IMR-90 (cell line): ENCODE results near the gene CABP2. TPM values are rescaled to one million over a fixed set of nuclear protein-coding genes. Genes with fewer than 3 reads are reported as not detected.

Source experiments
- ATAC-seq: fragments of 200-7000 bp; cut with Tn5 transposase; 2 replicates; pipeline ENCODE4 v1.9.1; 2020; ENCODE audit warnings: low read depth, mild to moderate bottlenecking, moderate library complexity
- BruUV-seq: library from RNA; stranded (reverse); fragments of 400-500 nt; replicated peaks from 2 replicates; lab custom pipeline; 2021; lab: Mats Ljungman, UMichigan
- CTCF ChIA-PET: fragments of 300-600 bp; formaldehyde crosslinking; extraction: SDS; loops from one replicate; lab custom pipeline; 2021; ENCODE audit warnings: antibody characterized with exemption; lab: Yijun Ruan, JAX
- POLR2A ChIA-PET: fragments of 300-600 bp; sonication (Branson Sonifier 250); formaldehyde crosslinking; loops from one replicate; lab custom pipeline; 2022; ENCODE audit warnings: antibody characterized with exemption; ENCODE audit not compliant: unreplicated experiment; lab: Charles Lee
- DNase-seq: peaks from one replicate; pipeline ENCODE4 v3.0.0; 2013
- H2AFZ ChIP-seq: replicated peaks from 2 replicates; pipeline ENCODE3; 2013; ENCODE audit warnings: low read length, mild to moderate bottlenecking; ENCODE audit not compliant: poor library complexity
- H2AK5ac ChIP-seq: 2 replicates; pipeline ENCODE4 v1.6.1; 2013; ENCODE audit warnings: low read depth, low read length, inconsistent platforms
- H2AK9ac ChIP-seq: replicated peaks from 2 replicates; pipeline ENCODE3; 2013; ENCODE audit warnings: mild to moderate bottlenecking, low read depth, low read length, moderate library complexity; ENCODE audit not compliant: poor library complexity
- H2BK120ac ChIP-seq: 2 replicates; pipeline ENCODE4 v1.6.1; 2013; ENCODE audit warnings: low read depth, low read length, inconsistent platforms
- H2BK15ac ChIP-seq: 3 replicates; pipeline ENCODE4 v1.6.1; 2013; ENCODE audit warnings: low read depth, low read length, inconsistent platforms
- H2BK20ac ChIP-seq: 2 replicates; pipeline ENCODE4 v1.6.1; 2013; ENCODE audit warnings: low read depth, mild to moderate bottlenecking, inconsistent platforms, low read length, moderate library complexity
- H2BK5ac ChIP-seq: 2 replicates; pipeline ENCODE4 v1.6.1; 2013; ENCODE audit warnings: mild to moderate bottlenecking, low read depth, low read length, inconsistent platforms; ENCODE audit not compliant: poor library complexity, severe bottlenecking
- H3K14ac ChIP-seq: replicated peaks from 2 replicates; pipeline ENCODE4 v1.6.1; 2013; ENCODE audit warnings: low read depth, low read length, inconsistent platforms
- H3K18ac ChIP-seq: 2 replicates; pipeline ENCODE4 v1.6.1; 2013; ENCODE audit warnings: low read depth, low read length, control low read depth
- H3K23ac ChIP-seq: 2 replicates; pipeline ENCODE4 v1.6.1; 2013; ENCODE audit warnings: low read depth, low read length, inconsistent platforms
- H3K27ac ChIP-seq: 2 replicates; pipeline ENCODE4 v1.5.1; 2013; ENCODE audit warnings: mild to moderate bottlenecking, control low read depth, low read length; ENCODE audit not compliant: insufficient read depth
- H3K27me3 ChIP-seq: 2 replicates; pipeline ENCODE4 v1.6.1; 2013; ENCODE audit warnings: low read length; ENCODE audit not compliant: control insufficient read depth, insufficient read depth
- H3K36me3 ChIP-seq: 2 replicates; pipeline ENCODE4 v1.6.1; 2013; ENCODE audit warnings: low read length, mixed read lengths; ENCODE audit not compliant: control insufficient read depth, insufficient read depth
- H3K4ac ChIP-seq: 2 replicates; pipeline ENCODE4 v1.6.1; 2013; ENCODE audit warnings: low read depth, low read length, inconsistent platforms
- H3K4me1 ChIP-seq: 2 replicates; pipeline ENCODE4 v1.6.1; 2013; ENCODE audit warnings: low read length, mixed read lengths; ENCODE audit not compliant: control insufficient read depth, insufficient read depth
- H3K4me2 ChIP-seq: 2 replicates; pipeline ENCODE4 v1.6.1; 2013; ENCODE audit warnings: low read depth, mild to moderate bottlenecking, control low read depth, low read length, moderate library complexity
- H3K4me3 ChIP-seq: 2 replicates; pipeline ENCODE4 v1.5.1; 2013; ENCODE audit warnings: low read depth, mild to moderate bottlenecking, control low read depth, low read length, moderate library complexity; ENCODE audit not compliant: insufficient read depth
- H3K56ac ChIP-seq: 2 replicates; pipeline ENCODE4 v1.6.1; 2013; ENCODE audit warnings: low read length, inconsistent platforms; ENCODE audit not compliant: insufficient read depth; ENCODE audit errors: extremely low read depth
- H3K79me1 ChIP-seq, 2 experiments: 2 replicates each; pipeline ENCODE4 v1.6.1; 2013; ENCODE audit warnings: low read length in 2 of 2, inconsistent platforms in 1 of 2, low read depth in 1 of 2
- H3K9ac ChIP-seq: 2 replicates; pipeline ENCODE4 v1.6.1; 2013; ENCODE audit warnings: low read depth, low read length, control low read depth
- H3K9me1 ChIP-seq: 2 replicates; pipeline ENCODE4 v1.6.1; 2013; ENCODE audit warnings: low read length, inconsistent platforms; ENCODE audit not compliant: insufficient read depth
- H3K9me3 ChIP-seq: 2 replicates; pipeline ENCODE4 v1.6.1; 2013; ENCODE audit warnings: low read length; ENCODE audit not compliant: control insufficient read depth, insufficient read depth
- H4K20me1 ChIP-seq: 2 replicates; pipeline ENCODE4 v1.6.1; 2013; ENCODE audit warnings: low read length, inconsistent platforms; ENCODE audit not compliant: insufficient read depth
- H4K5ac ChIP-seq: 2 replicates; pipeline ENCODE4 v1.6.1; 2013; ENCODE audit warnings: mild to moderate bottlenecking, low read depth, low read length, control low read depth
- H4K8ac ChIP-seq, 2 experiments: 2 replicates each; pipeline ENCODE4 v1.6.1; 2013; ENCODE audit warnings: low read depth in 2 of 2, low read length in 2 of 2, control low read depth in 1 of 2, inconsistent platforms in 1 of 2
- H4K91ac ChIP-seq: 2 replicates; pipeline ENCODE4 v1.6.1; 2013; ENCODE audit warnings: low read depth, low read length, inconsistent platforms; ENCODE audit not compliant: insufficient read depth
- BHLHE40 ChIP-seq: fragments of 150-350 bp; IDR thresholded peaks from 2 replicates; pipeline ENCODE4 v1.6.1; 2016; ENCODE audit warnings: mild to moderate bottlenecking, low read depth, low read length
- CHD1 ChIP-seq: IDR thresholded peaks from 2 replicates; pipeline ENCODE4 v1.6.1; 2012; ENCODE audit warnings: low read depth, low read length, improper control_type of control experiment
- FOS ChIP-seq: fragments of 150-350 bp; IDR thresholded peaks from 2 replicates; pipeline ENCODE4 v1.6.1; 2016; ENCODE audit warnings: low read depth, low read length
- MXI1 ChIP-seq: IDR thresholded peaks from 2 replicates; pipeline ENCODE4 v1.6.1; 2012; ENCODE audit warnings: low read depth, mild to moderate bottlenecking, low read length, moderate library complexity, borderline replicate concordance
- NFE2L2 ChIP-seq: fragments of 150-350 bp; IDR thresholded peaks from 2 replicates; pipeline ENCODE4 v1.6.1; 2016; ENCODE audit warnings: low read depth, mild to moderate bottlenecking, low read length
- POLR2A ChIP-seq: IDR thresholded peaks from 2 replicates; pipeline ENCODE4 v1.6.1; 2012; ENCODE audit warnings: mild to moderate bottlenecking, low read depth, low read length
- RAD21 ChIP-seq: IDR thresholded peaks from 2 replicates; pipeline ENCODE4 v1.6.1; 2012; ENCODE audit warnings: low read length, improper control_type of control experiment
- RCOR1 ChIP-seq: IDR thresholded peaks from 2 replicates; pipeline ENCODE4 v1.6.1; 2012; ENCODE audit warnings: mild to moderate bottlenecking, low read length, improper control_type of control experiment; ENCODE audit not compliant: insufficient replicate concordance
- WGBS, 2 experiments: methylation state at CpG; one replicate each; pipeline versions ENCODE4 v1.1.5 to v1.1.7; 2013; ENCODE audit warnings: missing lambda C conversion rate in 2 of 2; ENCODE audit not compliant: insufficient read length in 1 of 2; ENCODE audit errors: extremely low coverage in 2 of 2; 5-methylcytosine and 5-hydroxymethylcytosine counted together
- dilution Hi-C: fragments of 300-500 bp; cut with HindIII; formaldehyde crosslinking; loops from one replicate; pipeline ENCODE4 v1.14.3; 2018; ENCODE audit warnings: low sequenced_read_pairs; ENCODE audit not compliant: unreplicated experiment
- in situ Hi-C: fragments of 300-500 bp; cut with MboI; formaldehyde crosslinking; loops from 3 replicates; pipeline ENCODE4 v1.14.3; 2019; ENCODE audit warnings: low sequenced_read_pairs, inconsistent platforms, mixed read lengths
- intact Hi-C: fragments of 100-400 bp; cut with micrococcal nuclease; formaldehyde crosslinking; loops from 2 replicates; pipeline ENCODE4 v1.10.0; 2022
- polyA plus RNA-seq, 3 experiments: library from polyadenylated mRNA; depleted of rRNA; stranded (reverse); fragments of >200 nt; gene quantifications; 2 replicates each; pipeline ENCODE4 v1.2.3, GENCODE V29; 2012; ENCODE audit warnings: low replicate concordance in 1 of 3
- total RNA-seq: library from RNA; depleted of rRNA; stranded (reverse); fragments of >200 nt; gene quantifications from 2 replicates; pipeline ENCODE4 v1.2.3, GENCODE V29; 2012
- TF ChIP-seq, protein P1 (sequence below): fragments of 150-350 bp; IDR thresholded peaks from 2 replicates; pipeline ENCODE4 v1.6.1; 2016; ENCODE audit warnings: low read depth, mild to moderate bottlenecking, low read length, moderate library complexity, borderline replicate concordance
- TF ChIP-seq, protein P2 (sequence below): conservative IDR thresholded peaks from 2 replicates; pipeline ENCODE4 v1.5.1; 2012; ENCODE audit warnings: mild to moderate bottlenecking, low read depth, low read length, improper control_type of control experiment
- TF ChIP-seq, protein P3 (sequence below): fragments of 150-350 bp; IDR thresholded peaks from 2 replicates; pipeline ENCODE4 v1.6.1; 2017; ENCODE audit warnings: mild to moderate bottlenecking, antibody characterized with exemption, low read length, low read depth

The CABP2 gene
- total and polyA plus RNA-seq, 2 of the 4 experiments (the other 2 are of a cell fraction): not detected

DNA sequence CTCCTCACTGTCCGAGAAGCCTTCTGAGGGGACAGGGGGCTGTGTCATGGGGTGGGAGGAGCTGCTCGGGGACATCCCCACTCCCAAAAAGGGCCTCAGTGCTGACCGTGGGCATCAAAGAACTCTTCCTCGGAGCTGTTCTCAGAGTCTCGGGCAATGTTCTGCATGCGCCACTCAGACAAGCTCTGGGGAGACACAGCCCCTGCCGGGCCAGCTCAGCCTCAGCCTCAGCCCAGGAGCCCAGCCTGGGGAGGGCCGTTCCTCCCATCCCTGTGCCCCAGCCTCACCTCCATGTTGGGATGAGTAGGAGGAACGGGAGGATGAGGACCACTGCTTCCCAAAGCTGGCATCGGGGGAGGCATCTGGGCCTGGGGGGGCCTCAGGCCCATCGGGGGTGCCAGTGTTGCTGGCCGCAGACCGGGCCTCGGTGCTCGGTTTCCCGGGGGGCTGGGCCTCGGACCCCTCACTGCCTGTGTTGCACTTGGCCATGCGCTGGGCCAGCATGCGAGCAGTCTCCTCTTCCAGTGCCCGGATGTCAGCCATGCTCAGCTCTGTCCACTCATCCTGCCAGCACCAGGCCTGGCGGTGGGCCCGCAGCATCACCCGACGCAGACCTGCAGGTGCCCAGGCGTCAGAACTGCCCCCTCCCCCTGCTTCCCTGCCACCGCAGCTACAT is 23.3 kb downstream of the CABP2 start:
- no peak overlapping the region for H3K4me2 ChIP-seq
- H3K9ac ChIP-seq: no peak overlapping the region
- no peak overlapping the region for H2AK9ac ChIP-seq
- peaks cover 3% of the 10 kb centered on the region; the same call in 1 of the 2 replicates for H3K4me1 ChIP-seq
- H3K56ac ChIP-seq: no peak overlapping the region
- no peak overlapping the region for H3K4me3 ChIP-seq
- ChIA-PET POLR2A (no interaction called here), CTCF (no interaction called here)
- H3K27me3 ChIP-seq: no peaks in the 10 kb centered on the region
- no peak overlapping the region for H3K14ac ChIP-seq
- no peaks in the 10 kb centered on the region for H4K20me1 ChIP-seq
- H3K36me3 ChIP-seq: peaks cover 26% of the 10 kb centered on the region
- H4K8ac ChIP-seq: no peak overlapping the region
- in situ Hi-C loops: no loop called here
- no peak overlapping the region for H3K27ac ChIP-seq
- H3K4ac ChIP-seq: no peak overlapping the region
- no peak overlapping the region for H2BK5ac ChIP-seq
- H3K18ac ChIP-seq: no peak overlapping the region
- H2AFZ ChIP-seq: no peak overlapping the region
- no peak overlapping the region for H2BK15ac ChIP-seq
- H3K79me1 ChIP-seq: peaks cover 4 to 27% of the 10 kb centered on the region in 2 experiments; a peak in 3 of 4 replicates
- BruUV-seq: no TSS peak
- no peak overlapping the region for H4K91ac ChIP-seq
- no peak overlapping the region for H4K5ac ChIP-seq
- WGBS, 2 experiments: 97% methylated on average over 8 of the region's 26 CpGs; no CpG with 5 or more reads in 1 of the 2 experiments
- no peak for DNase-seq
- no peaks in the 10 kb centered on the region for H3K9me3 ChIP-seq
- TF ChIP-seq BHLHE40: no peak
- TF ChIP-seq RAD21: no peak
- no peak for TF ChIP-seq FOS
- TF ChIP-seq RCOR1: no peak
- TF ChIP-seq, protein P1, sequence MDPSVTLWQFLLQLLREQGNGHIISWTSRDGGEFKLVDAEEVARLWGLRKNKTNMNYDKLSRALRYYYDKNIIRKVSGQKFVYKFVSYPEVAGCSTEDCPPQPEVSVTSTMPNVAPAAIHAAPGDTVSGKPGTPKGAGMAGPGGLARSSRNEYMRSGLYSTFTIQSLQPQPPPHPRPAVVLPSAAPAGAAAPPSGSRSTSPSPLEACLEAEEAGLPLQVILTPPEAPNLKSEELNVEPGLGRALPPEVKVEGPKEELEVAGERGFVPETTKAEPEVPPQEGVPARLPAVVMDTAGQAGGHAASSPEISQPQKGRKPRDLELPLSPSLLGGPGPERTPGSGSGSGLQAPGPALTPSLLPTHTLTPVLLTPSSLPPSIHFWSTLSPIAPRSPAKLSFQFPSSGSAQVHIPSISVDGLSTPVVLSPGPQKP: no peak
- TF ChIP-seq, protein P2, sequence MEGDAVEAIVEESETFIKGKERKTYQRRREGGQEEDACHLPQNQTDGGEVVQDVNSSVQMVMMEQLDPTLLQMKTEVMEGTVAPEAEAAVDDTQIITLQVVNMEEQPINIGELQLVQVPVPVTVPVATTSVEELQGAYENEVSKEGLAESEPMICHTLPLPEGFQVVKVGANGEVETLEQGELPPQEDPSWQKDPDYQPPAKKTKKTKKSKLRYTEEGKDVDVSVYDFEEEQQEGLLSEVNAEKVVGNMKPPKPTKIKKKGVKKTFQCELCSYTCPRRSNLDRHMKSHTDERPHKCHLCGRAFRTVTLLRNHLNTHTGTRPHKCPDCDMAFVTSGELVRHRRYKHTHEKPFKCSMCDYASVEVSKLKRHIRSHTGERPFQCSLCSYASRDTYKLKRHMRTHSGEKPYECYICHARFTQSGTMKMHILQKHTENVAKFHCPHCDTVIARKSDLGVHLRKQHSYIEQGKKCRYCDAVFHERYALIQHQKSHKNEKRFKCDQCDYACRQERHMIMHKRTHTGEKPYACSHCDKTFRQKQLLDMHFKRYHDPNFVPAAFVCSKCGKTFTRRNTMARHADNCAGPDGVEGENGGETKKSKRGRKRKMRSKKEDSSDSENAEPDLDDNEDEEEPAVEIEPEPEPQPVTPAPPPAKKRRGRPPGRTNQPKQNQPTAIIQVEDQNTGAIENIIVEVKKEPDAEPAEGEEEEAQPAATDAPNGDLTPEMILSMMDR: no peak
- no peak for TF ChIP-seq CHD1
- TF ChIP-seq POLR2A: no peak
- TF ChIP-seq, protein P3, sequence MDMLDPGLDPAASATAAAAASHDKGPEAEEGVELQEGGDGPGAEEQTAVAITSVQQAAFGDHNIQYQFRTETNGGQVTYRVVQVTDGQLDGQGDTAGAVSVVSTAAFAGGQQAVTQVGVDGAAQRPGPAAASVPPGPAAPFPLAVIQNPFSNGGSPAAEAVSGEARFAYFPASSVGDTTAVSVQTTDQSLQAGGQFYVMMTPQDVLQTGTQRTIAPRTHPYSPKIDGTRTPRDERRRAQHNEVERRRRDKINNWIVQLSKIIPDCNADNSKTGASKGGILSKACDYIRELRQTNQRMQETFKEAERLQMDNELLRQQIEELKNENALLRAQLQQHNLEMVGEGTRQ: no peak
- TF ChIP-seq MXI1: no peak
- TF ChIP-seq NFE2L2: no peak
- intact Hi-C loops: no loop called here
- no peak for ATAC-seq
- H2BK20ac ChIP-seq: no peak overlapping the region
- H2AK5ac ChIP-seq: no peak overlapping the region
- H3K9me1 ChIP-seq: peaks cover 4% of the 10 kb centered on the region
- no peak overlapping the region for H3K23ac ChIP-seq
- dilution Hi-C loops: no loop called here
- H2BK120ac ChIP-seq: no peak overlapping the region
